DMS153 treated with DMSO at 0.1 percent for 48 hours (cell line): Measurements from ENCODE around the gene PTCH2.

ENCODE experiments used
- DNase-seq: peaks from one replicate; lab custom pipeline; 2025; ENCODE audit not compliant: unreplicated experiment; lab: John Stamatoyannopoulos, UW

PTCH2 gene

GRCh38 chr1:44780583-44781121 is 62.4 kb downstream of the PTCH2 start:
- no peak for DNase-seq

- no peak for DNase-seq
These were observed 64.1 kb downstream of the PTCH2 start for GRCh38 chr1:44778705-44779576.

- no peak for DNase-seq
These were observed 65.0 kb downstream of the PTCH2 start for GRCh38 chr1:44777969-44778635.

GRCh38 chr1:44777547-44777946 is 65.5 kb downstream of the PTCH2 start:
- no peak for DNase-seq

- no peak for DNase-seq
These were observed 66.4 kb downstream of the PTCH2 start for GRCh38 chr1:44776730-44777068.

GRCh38 chr1:44775930-44776729 is 66.9 kb downstream of the PTCH2 start:
- DNase-seq: no peak

- peak; percentile 99 for DNase-seq
These were observed 67.7 kb downstream of the PTCH2 start, which contains the start of gene RPS8 for GRCh38 chr1:44775078-44775929. Gene RPS8 (plus strand): TSS chr1:44775540. CDS start chr1:44775597, 57 bp downstream.
